LNCAP (cell line): ENCODE measurements around the gene HLA-DQA2.

Source experiments
- CTCF ChIP-seq: fragments of 450-650 bp; IDR thresholded peaks from 2 replicates; pipeline ENCODE4 v1.5.1; 2017; ENCODE audit warnings: mild to moderate bottlenecking

HLA-DQA2 gene

DNA sequence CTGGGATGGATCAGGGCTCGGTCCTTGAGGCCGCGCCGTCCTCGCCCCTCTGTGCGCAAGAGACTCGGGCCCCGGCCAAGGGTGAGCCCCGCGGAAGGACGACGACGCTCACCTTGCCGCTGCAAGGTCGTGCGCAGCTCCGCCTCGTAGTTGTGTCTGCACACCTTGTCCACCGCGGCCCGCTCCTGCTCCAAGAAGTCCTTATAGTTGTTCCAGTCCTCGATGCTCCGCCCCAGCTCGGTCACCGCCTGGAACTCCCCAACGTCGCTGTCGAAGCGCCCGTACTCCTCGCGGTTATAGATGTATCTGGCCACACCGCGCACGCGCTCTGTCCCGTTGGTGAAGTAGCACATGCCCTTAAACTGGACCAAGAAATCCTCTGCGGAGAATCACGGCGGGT is 20.4 kb downstream of the HLA-DQA2 start:
- no peak for TF ChIP-seq CTCF

DNA sequence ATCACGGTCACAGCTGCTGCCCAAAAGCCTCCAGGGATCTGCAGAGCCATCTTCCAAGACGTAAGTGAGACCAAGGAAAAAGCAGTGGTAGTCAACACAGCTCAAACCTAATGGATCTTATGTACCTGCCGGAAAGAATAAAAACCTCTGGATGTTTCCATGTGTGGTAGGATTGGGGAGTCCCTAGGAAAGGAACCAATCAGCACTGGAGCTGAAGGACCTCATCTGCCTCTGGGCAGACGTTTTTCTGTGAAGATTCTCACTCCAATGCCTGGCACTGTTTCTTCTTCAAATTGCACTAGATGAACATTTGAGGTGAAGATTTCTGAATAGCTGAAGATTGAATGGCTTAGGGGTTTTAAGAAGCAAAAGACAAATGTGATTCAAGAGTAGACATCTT is 22.2 kb downstream of the HLA-DQA2 start, which contains the start of gene HLA-DQB2:
Gene HLA-DQB2 (minus strand): TSS at position 112 of the 400 bp plus-strand sequence. CDS start 62 bp downstream, at position 50.
- TF ChIP-seq CTCF, result no peak

GRCh38 chr6:32764048-32764447 is 22.9 kb downstream of the HLA-DQA2 start:
- no peak for TF ChIP-seq CTCF

DNA sequence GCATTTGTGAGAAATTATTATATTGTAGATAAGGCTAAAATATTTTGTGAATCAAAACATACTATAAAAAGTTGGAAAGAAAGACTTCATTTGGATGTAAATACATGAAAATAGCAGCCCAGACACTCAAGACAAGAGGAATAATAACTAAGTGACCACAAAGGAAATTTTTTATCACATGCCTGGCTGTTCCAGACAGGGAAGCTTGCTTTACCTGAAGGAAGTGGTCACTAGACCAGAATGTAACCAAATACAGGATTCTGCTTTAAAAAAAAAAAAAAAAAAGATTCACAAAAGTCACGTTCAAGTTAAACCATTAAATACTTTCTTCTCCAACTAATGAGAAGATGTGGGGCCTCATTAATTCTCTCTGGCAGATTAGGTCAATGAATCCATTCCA is 31.5 kb downstream of the HLA-DQA2 start:
- no peak for TF ChIP-seq CTCF

- no peak for TF ChIP-seq CTCF
These were observed 33.2 kb downstream of the HLA-DQA2 start for GRCh38 chr6:32774426-32774825.

DNA sequence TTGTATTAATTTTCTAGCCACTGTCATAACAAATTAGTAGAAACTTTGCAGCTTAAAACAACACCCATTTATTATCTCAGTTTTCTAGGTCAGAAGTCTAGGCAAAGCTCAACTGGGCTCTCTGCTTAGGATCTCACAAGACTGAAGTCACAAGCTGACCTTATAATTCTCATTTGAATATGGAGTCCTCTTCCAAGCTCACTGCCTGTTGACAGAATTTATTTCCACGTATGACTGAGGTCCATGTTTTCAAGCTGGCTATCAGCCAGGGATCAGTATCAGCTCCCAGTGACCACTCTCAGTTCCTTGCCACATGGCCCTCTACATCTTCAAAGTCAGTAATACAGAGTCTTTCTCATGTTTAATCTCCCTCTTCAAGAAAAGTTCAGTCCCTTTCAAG is 33.9 kb downstream of the HLA-DQA2 start:
- TF ChIP-seq CTCF, result no peak

GRCh38 chr6:32779036-32779435 is 37.8 kb downstream of the HLA-DQA2 start:
- no peak for TF ChIP-seq CTCF
